ENCODE data around the gene LCE6A. TPM values are rescaled to one million over a fixed set of nuclear protein-coding genes. Genes with fewer than 3 reads are reported as not detected.

Gene LCE6A
- total RNA-seq, 1 donor from 2014 or later: not detected

DNA sequence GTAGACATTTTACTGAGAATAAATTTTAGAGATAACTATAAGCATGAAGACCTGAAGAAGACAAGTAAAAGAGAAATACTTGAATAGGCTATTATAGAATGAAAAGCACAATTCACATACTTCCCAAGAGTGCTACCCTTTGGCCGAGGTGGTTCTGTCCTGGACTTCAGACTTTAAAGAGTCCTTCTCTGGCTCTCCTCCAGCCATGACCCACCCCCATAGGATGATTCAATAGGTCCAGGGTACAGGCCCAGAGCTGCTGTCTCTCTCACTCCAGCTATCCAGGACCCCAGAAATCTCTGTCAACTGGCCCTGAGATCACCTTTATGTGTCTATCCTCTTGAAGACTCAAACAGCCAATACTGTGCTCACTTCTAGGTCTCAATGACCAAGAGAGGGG lies 34.2 kb downstream of the LCE6A start:
- TF ChIP-seq, protein P1, sequence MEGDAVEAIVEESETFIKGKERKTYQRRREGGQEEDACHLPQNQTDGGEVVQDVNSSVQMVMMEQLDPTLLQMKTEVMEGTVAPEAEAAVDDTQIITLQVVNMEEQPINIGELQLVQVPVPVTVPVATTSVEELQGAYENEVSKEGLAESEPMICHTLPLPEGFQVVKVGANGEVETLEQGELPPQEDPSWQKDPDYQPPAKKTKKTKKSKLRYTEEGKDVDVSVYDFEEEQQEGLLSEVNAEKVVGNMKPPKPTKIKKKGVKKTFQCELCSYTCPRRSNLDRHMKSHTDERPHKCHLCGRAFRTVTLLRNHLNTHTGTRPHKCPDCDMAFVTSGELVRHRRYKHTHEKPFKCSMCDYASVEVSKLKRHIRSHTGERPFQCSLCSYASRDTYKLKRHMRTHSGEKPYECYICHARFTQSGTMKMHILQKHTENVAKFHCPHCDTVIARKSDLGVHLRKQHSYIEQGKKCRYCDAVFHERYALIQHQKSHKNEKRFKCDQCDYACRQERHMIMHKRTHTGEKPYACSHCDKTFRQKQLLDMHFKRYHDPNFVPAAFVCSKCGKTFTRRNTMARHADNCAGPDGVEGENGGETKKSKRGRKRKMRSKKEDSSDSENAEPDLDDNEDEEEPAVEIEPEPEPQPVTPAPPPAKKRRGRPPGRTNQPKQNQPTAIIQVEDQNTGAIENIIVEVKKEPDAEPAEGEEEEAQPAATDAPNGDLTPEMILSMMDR (IDR thresholded peaks at IDR 0.05): no peak
- intact Hi-C loops (cut with DNase I): no loop called here
- Histone ChIP-seq H3K9me3 (no peaks in the 10 kb centered on the region), H3K27me3 (no peaks in the 10 kb centered on the region), H3K4me1 (no peaks in the 10 kb centered on the region), H3K4me3 (no peak overlapping the region), H3K27ac (no peak overlapping the region), H3K36me3 (no peaks in the 10 kb centered on the region)
- no peak for DNase-seq (ENCODE audit: low spot score in 2 of 2)

DNA sequence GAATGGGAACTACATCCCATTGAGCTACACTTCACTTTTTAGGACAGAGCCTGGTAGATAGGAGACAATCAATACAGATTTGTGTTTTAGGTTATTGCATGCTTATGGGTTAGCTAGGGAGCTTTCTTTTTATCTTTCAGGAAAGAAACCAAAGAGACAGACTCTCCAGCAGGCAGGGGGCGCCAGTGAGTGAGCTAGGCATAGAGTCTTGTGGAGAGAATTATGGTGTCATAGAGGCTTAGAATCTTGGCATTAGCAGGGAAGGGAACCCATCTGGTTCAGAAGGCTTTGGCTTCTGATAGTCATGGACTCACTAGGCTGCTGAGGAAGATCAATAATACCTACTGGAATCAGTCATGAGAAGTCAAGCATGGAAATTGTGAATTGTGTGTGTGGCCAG lies 35.4 kb downstream of the LCE6A start, which contains the start of gene SMCP:
Gene SMCP (plus strand): TSS at position 281 of the 400 bp plus-strand sequence. CDS start 6,101 bp downstream, outside the sequence.
- no peak within 1 kb of the TSS for H3K27ac ChIP-seq
- H3K4me1 ChIP-seq: no peaks in the 10 kb centered on the region
- TF ChIP-seq, protein P1 (IDR thresholded peaks at IDR 0.05): no peak
- intact Hi-C loops (cut with DNase I): no loop called here
- DNase-seq (ENCODE audit: low spot score in 2 of 2): no peak
- no peaks in the 10 kb centered on the region for H3K27me3 ChIP-seq
- no peaks in the 10 kb centered on the region for H3K9me3 ChIP-seq
- H3K36me3 ChIP-seq: no peaks in the 10 kb centered on the region
- H3K4me3 ChIP-seq: no peak within 1 kb of the TSS

DNA sequence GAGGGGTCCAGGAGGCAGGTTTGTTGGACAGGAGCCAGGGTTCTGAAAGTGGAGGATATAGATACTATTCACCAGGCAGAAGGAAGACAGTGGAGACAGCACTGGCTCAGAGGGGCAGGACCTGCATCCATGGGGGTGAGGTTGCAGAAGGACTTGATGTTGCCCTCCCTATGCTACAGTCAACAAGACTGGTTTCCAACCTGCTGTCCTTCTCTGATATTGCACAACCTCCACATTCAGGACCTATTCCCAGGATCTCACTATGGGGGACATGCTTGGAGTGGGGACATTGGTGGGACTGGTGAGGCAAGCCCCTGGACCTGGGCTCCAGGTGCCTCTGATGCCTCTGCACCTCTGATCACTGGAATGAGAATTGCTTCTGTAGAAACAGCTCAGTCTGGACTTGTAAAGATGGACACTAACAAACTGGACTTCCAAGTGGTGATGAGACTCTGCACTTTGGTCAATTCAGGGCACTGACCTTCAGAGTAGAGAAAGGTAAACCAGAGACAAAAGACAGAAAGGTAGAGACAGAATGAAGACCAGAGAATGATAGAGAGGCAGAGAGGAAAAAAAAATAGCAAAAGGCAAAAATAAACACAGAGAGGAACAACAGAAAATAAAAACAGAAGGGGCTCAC lies 37.0 kb downstream of the LCE6A start:
- peaks cover 3 to 4% of the 10 kb centered on the region in 2 donors for H3K4me1 ChIP-seq
- TF ChIP-seq, protein P1 (IDR thresholded peaks at IDR 0.05): no peak
- H3K36me3 ChIP-seq: no peaks in the 10 kb centered on the region
- DNase-seq (ENCODE audit: low spot score in 2 of 2): no peak
- H3K27ac ChIP-seq: no peak overlapping the region
- H3K9me3 ChIP-seq: no peaks in the 10 kb centered on the region
- intact Hi-C loops (cut with DNase I): no loop called here
- H3K4me3 ChIP-seq: no peak overlapping the region
- H3K27me3 ChIP-seq: no peaks in the 10 kb centered on the region

DNA sequence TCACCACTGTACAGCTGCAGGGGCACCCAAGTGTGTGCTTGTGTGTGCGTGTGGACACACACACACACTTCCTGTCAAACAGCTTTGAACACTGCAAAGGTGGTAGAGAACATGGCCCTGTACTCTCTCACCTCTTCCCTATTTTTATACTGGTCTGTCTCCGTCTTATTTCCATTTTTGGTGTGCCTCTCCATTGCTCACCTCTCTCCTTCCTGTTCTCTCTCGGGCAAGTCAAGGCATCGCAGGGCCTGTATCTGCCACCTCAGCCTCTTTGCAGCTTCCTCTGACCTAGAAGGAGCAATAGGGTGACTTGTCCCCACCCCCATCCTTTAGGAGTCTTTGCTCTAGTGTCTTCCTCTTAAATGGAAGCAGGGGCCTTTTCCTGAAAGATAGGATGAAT lies 37.7 kb downstream of the LCE6A start:
- TF ChIP-seq, protein P1 (IDR thresholded peaks at IDR 0.05): no peak
- Histone ChIP-seq H3K27me3 (no peaks in the 10 kb centered on the region), H3K4me1 (peaks cover 4 to 8% of the 10 kb centered on the region in 2 donors), H3K4me3 (no peak overlapping the region), H3K27ac (no peak overlapping the region), H3K36me3 (no peaks in the 10 kb centered on the region), H3K9me3 (no peaks in the 10 kb centered on the region)
- DNase-seq (ENCODE audit: low spot score in 2 of 2): no peak
- intact Hi-C loops (cut with DNase I): no loop called here

DNA sequence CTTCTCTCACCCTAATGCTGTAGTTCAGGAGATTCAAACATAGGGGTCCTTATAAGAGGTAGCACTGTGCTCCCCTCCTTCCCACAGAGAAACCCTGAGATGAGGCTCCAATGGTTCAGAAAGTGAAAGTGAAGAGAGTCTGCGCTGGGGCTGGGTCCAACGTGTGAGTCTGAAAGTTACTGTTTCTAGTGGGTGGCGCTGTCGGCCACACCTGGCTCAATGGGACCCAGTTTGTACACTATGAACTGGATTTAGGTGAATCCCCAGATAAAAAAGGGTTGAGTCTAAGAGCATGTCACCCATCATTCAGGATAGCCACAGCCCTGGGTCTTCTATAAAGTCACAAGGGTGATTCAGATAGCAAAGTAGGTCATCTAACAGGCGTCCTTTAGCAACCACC lies 38.3 kb downstream of the LCE6A start:
- Histone ChIP-seq H3K9me3 (no peaks in the 10 kb centered on the region), H3K27me3 (no peaks in the 10 kb centered on the region), H3K4me3 (no peak overlapping the region), H3K36me3 (no peaks in the 10 kb centered on the region), H3K4me1 (peaks cover 6 to 11% of the 10 kb centered on the region in 2 donors), H3K27ac (no peak overlapping the region)
- no peak for DNase-seq (ENCODE audit: low spot score in 2 of 2)
- TF ChIP-seq, protein P1 (IDR thresholded peaks at IDR 0.05): no peak
- intact Hi-C loops (cut with DNase I): no loop called here
